SK-N-SH treated with all-trans-retinoic acid at 6 μM for 48 hours (cell line): ENCODE results near the gene HSD17B11.
"Not testable (repeated sequence)": the region's sequence is repeated elsewhere in the genome, so short reads cannot be mapped to it uniquely, and the experiment has no call there.

ENCODE experiments used
- ARNTL ChIP-seq: fragments of 450-650 bp; formaldehyde crosslinking; IDR thresholded peaks from 2 replicates; pipeline ENCODE4 v1.5.0; 2020; ENCODE audit warnings: low read depth, mild to moderate bottlenecking, moderate library complexity, borderline replicate concordance
- ISL1 ChIP-seq: fragments of 250-450 bp; sonication (Bioruptor Pico); IDR thresholded peaks from 2 replicates; pipeline ENCODE4 v2.1.2; 2022; ENCODE audit warnings: mild to moderate bottlenecking, moderate library complexity
- OSR1 ChIP-seq: fragments of 250-450 bp; sonication (Bioruptor Pico); IDR thresholded peaks from 2 replicates; pipeline ENCODE4 v1.8.0; 2022; ENCODE audit warnings: moderate library complexity, mild to moderate bottlenecking, inconsistent platforms
- RARB ChIP-seq: fragments of 250-450 bp; sonication (Bioruptor Pico); IDR thresholded peaks from 2 replicates; pipeline ENCODE4 v1.8.0; 2021; ENCODE audit warnings: mild to moderate bottlenecking, moderate library complexity
- SNAI2 ChIP-seq: fragments of 250-450 bp; sonication (Bioruptor Pico); IDR thresholded peaks from 2 replicates; pipeline ENCODE4 v1.5.0; 2020; ENCODE audit warnings: mild to moderate bottlenecking, moderate library complexity
- ZC3H10 ChIP-seq: fragments of 250-450 bp; sonication (Bioruptor Pico); IDR thresholded peaks from 2 replicates; pipeline ENCODE4 v1.5.1; 2021; ENCODE audit warnings: mild to moderate bottlenecking, moderate library complexity
- ZNF70 ChIP-seq: fragments of 450-650 bp; formaldehyde crosslinking; IDR thresholded peaks from 2 replicates; pipeline ENCODE4 v1.5.0; 2020; ENCODE audit warnings: mild to moderate bottlenecking, moderate library complexity
- TF ChIP-seq, protein P1 (sequence below): fragments of 250-450 bp; sonication (Bioruptor Pico); IDR thresholded peaks from 2 replicates; pipeline ENCODE4 v1.5.1; 2020; ENCODE audit warnings: low read depth, mild to moderate bottlenecking, moderate library complexity
- TF ChIP-seq, protein P2 (sequence below): fragments of 250-450 bp; sonication (Bioruptor Pico); IDR thresholded peaks from 2 replicates; pipeline ENCODE4 v1.8.0; 2020; ENCODE audit warnings: mild to moderate bottlenecking, moderate library complexity, borderline replicate concordance
- TF ChIP-seq, protein P3 (sequence below): fragments of 250-450 bp; sonication (Bioruptor Pico); IDR thresholded peaks from 2 replicates; pipeline ENCODE4 v1.8.0; 2021; ENCODE audit warnings: low read depth, mild to moderate bottlenecking, moderate library complexity, borderline replicate concordance

DNA sequence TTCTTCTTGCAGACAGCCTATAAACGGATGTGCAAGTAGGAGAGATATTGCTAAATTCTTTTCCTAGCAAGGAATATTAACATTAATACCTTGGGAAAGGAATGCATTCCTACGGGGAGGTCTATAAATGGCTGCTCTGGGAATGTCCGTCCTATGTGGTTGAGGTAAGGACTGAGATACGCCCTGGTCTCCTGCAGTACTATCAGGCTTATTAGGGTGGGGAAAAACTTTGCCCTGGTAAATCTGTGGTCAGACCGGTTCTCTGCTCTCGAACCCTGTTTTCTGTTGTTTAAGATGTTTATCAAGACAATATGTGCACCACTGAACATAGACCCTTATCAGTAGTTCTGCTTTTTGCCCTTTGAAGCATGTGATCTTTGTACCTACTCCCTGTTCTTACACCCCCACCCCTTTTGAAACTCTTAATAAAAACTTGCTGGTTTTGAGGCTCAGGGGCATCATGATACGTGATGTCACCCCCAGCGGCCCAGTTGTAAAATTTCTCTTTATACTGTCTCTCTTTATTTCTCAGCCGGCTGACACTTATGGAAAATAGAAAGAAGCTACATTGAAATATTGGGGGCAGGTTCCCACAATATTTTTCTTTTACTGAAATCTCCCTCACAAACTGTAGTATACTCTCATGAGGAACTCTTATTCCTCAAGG is 6.4 kb downstream of the HSD17B11 start:
- not testable (repeated sequence) for TF ChIP-seq ISL1 (CRISPR knock-in tag); ARNTL; ZC3H10; RARB (CRISPR knock-in tag); ZNF70 (CRISPR knock-in tag); SNAI2 (CRISPR knock-in tag); OSR1
- TF ChIP-seq, protein P1, sequence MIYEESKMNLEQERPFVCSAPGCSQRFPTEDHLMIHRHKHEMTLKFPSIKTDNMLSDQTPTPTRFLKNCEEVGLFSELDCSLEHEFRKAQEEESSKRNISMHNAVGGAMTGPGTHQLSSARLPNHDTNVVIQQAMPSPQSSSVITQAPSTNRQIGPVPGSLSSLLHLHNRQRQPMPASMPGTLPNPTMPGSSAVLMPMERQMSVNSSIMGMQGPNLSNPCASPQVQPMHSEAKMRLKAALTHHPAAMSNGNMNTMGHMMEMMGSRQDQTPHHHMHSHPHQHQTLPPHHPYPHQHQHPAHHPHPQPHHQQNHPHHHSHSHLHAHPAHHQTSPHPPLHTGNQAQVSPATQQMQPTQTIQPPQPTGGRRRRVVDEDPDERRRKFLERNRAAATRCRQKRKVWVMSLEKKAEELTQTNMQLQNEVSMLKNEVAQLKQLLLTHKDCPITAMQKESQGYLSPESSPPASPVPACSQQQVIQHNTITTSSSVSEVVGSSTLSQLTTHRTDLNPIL: not testable (repeated sequence)
- TF ChIP-seq, protein P2, sequence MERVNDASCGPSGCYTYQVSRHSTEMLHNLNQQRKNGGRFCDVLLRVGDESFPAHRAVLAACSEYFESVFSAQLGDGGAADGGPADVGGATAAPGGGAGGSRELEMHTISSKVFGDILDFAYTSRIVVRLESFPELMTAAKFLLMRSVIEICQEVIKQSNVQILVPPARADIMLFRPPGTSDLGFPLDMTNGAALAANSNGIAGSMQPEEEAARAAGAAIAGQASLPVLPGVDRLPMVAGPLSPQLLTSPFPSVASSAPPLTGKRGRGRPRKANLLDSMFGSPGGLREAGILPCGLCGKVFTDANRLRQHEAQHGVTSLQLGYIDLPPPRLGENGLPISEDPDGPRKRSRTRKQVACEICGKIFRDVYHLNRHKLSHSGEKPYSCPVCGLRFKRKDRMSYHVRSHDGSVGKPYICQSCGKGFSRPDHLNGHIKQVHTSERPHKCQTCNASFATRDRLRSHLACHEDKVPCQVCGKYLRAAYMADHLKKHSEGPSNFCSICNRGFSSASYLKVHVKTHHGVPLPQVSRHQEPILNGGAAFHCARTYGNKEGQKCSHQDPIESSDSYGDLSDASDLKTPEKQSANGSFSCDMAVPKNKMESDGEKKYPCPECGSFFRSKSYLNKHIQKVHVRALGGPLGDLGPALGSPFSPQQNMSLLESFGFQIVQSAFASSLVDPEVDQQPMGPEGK (CRISPR knock-in tag): not testable (repeated sequence)
- TF ChIP-seq, protein P3, sequence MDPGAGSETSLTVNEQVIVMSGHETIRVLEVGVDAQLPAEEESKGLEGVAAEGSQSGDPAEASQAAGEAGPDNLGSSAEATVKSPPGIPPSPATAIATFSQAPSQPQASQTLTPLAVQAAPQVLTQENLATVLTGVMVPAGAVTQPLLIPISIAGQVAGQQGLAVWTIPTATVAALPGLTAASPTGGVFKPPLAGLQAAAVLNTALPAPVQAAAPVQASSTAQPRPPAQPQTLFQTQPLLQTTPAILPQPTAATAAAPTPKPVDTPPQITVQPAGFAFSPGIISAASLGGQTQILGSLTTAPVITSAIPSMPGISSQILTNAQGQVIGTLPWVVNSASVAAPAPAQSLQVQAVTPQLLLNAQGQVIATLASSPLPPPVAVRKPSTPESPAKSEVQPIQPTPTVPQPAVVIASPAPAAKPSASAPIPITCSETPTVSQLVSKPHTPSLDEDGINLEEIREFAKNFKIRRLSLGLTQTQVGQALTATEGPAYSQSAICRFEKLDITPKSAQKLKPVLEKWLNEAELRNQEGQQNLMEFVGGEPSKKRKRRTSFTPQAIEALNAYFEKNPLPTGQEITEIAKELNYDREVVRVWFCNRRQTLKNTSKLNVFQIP (CRISPR knock-in tag): not testable (repeated sequence)
